H1 (cell line): ENCODE results near the gene SKAP1. TPM values are rescaled to one million over a fixed set of nuclear protein-coding genes. Genes with fewer than 3 reads are reported as not detected.

ENCODE experiments used
- CTCF ChIA-PET: fragments of 300-600 bp; sonication (Branson Sonifier 250); formaldehyde crosslinking; loops from one replicate; lab custom pipeline; 2021; ENCODE audit not compliant: partially characterized antibody; lab: Charles Lee
- POLR2A ChIA-PET: fragments of 300-600 bp; sonication (Branson Sonifier 250); formaldehyde crosslinking; loops from one replicate; lab custom pipeline; 2021; ENCODE audit warnings: inconsistent platforms; ENCODE audit not compliant: partially characterized antibody; lab: Charles Lee
- DNase-seq, 2 experiments: peaks; one replicate each; pipeline versions ENCODE4 v3.0.0 to v3.0.0-alpha.2; 2010 to 2022; ENCODE audit warnings: low spot score in 2 of 2, low read depth in 1 of 2, mixed read lengths in 1 of 2
- FAIRE-seq: peaks from 2 replicates; lab custom pipeline; 2011; peaks lifted over from hg19 to GRCh38; lab: Jason Lieb, UNC
- H2AFZ ChIP-seq: 2 replicates; pipeline ENCODE4 v1.8.1; 2012; ENCODE audit warnings: low read length, inconsistent platforms
- H2AK5ac ChIP-seq: 2 replicates; pipeline ENCODE4 v1.6.1; 2013; ENCODE audit warnings: low read depth, low read length
- H2BK120ac ChIP-seq: replicated peaks from 2 replicates; pipeline ENCODE3; 2013; ENCODE audit warnings: low read depth, low read length, inconsistent platforms
- H2BK12ac ChIP-seq: 2 replicates; pipeline ENCODE4 v1.6.1; 2013; ENCODE audit warnings: low read depth, low read length
- H2BK15ac ChIP-seq: 2 replicates; pipeline ENCODE4 v1.6.1; 2013; ENCODE audit warnings: low read length
- H2BK20ac ChIP-seq: 2 replicates; pipeline ENCODE4 v1.6.1; 2013; ENCODE audit warnings: low read length
- H2BK5ac ChIP-seq: 2 replicates; pipeline ENCODE4 v1.6.1; 2013; ENCODE audit warnings: low read depth, low read length
- H3K14ac ChIP-seq: 2 replicates; pipeline ENCODE4 v1.6.1; 2013; ENCODE audit warnings: inconsistent platforms; ENCODE audit not compliant: insufficient read length
- H3K18ac ChIP-seq: 2 replicates; pipeline ENCODE4 v1.6.1; 2013; ENCODE audit warnings: low read length; ENCODE audit errors: extremely low read depth
- H3K23ac ChIP-seq: 2 replicates; pipeline ENCODE4 v1.6.1; 2013; ENCODE audit warnings: inconsistent platforms; ENCODE audit not compliant: insufficient read length
- H3K23me2 ChIP-seq: 2 replicates; pipeline ENCODE4 v1.6.1; 2013; ENCODE audit warnings: low read depth, low read length
- H3K27ac ChIP-seq: 2 replicates; pipeline ENCODE4 v1.6.1; 2011; ENCODE audit warnings: low read depth, low read length, inconsistent platforms
- H3K27me3 ChIP-seq, 4 experiments: replicated peaks in 1 of 4; 1 replicate in 1 of 4; 2 replicates in 3 of 4; pipeline versions ENCODE4 v1.6.1 to v1.8.1; 2011 to 2013; ENCODE audit warnings: low read length in 3 of 4, mild to moderate bottlenecking in 3 of 4, inconsistent platforms in 2 of 4, mixed read lengths in 2 of 4, moderate library complexity in 1 of 4; ENCODE audit not compliant: control insufficient read depth in 3 of 4, insufficient read depth in 3 of 4; ENCODE audit errors: extremely low read depth in 1 of 4
- H3K36me3 ChIP-seq, 4 experiments: 2 replicates each; pipeline versions ENCODE4 v1.6.1 to v1.8.1; 2011 to 2013; ENCODE audit warnings: mild to moderate bottlenecking in 4 of 4, low read length in 3 of 4, moderate library complexity in 2 of 4, control low read depth in 1 of 4, inconsistent platforms in 1 of 4; ENCODE audit not compliant: insufficient read depth in 4 of 4, control insufficient read depth in 2 of 4
- H3K4ac ChIP-seq: replicated peaks from 2 replicates; pipeline ENCODE3; 2013; ENCODE audit warnings: low read length, low read depth, mixed read lengths, inconsistent platforms; ENCODE audit not compliant: insufficient read length
- H3K4me1 ChIP-seq, 4 experiments: replicated peaks in 1 of 4; 1 replicate in 1 of 4; 2 replicates in 3 of 4; pipeline versions ENCODE4 v1.6.1 to v1.8.1; 2011 to 2013; ENCODE audit warnings: low read length in 3 of 4, inconsistent platforms in 2 of 4, mixed read lengths in 1 of 4; ENCODE audit not compliant: insufficient read depth in 4 of 4, control insufficient read depth in 3 of 4
- H3K4me2 ChIP-seq, 2 experiments: 2 replicates each; pipeline versions ENCODE4 v1.6.1 to v1.8.1; 2011 to 2013; ENCODE audit warnings: low read depth in 2 of 2, low read length in 2 of 2, control low read depth in 1 of 2, inconsistent platforms in 1 of 2, mild to moderate bottlenecking in 1 of 2; ENCODE audit not compliant: insufficient read depth in 1 of 2
- H3K4me3 ChIP-seq, 4 experiments: fragments of 200-600, 300-600 bp in 1 of 4; sonication (generic), shearing (Covaris generic), sonication (Bioruptor Twin) in 1 of 4; 2 replicates each; pipeline versions ENCODE4 v1.5.1 to v1.8.1; 2011 to 2016; ENCODE audit warnings: low read length in 4 of 4, low read depth in 3 of 4, control low read depth in 2 of 4, inconsistent platforms in 2 of 4, mild to moderate bottlenecking in 2 of 4, mixed read lengths in 1 of 4, moderate library complexity in 1 of 4; ENCODE audit not compliant: insufficient read depth in 2 of 4; ENCODE audit errors: extremely low read depth in 1 of 4
- H3K56ac ChIP-seq: replicated peaks from 2 replicates; pipeline ENCODE3; 2013; ENCODE audit warnings: low read depth, mild to moderate bottlenecking, mixed read lengths, low read length, inconsistent platforms; ENCODE audit not compliant: insufficient read length
- H3K79me1 ChIP-seq: 2 replicates; pipeline ENCODE4 v1.6.1; 2013; ENCODE audit warnings: low read depth, low read length, control low read depth
- H3K79me2 ChIP-seq, 2 experiments: 2 replicates each; pipeline versions ENCODE4 v1.6.1 to v1.8.1; 2012 to 2013; ENCODE audit warnings: low read length in 2 of 2, mild to moderate bottlenecking in 2 of 2, inconsistent platforms in 1 of 2; ENCODE audit not compliant: insufficient read depth in 2 of 2, control insufficient read depth in 1 of 2
- H3K9ac ChIP-seq, 4 experiments: replicated peaks in 1 of 4; 1 replicate in 1 of 4; 2 replicates in 3 of 4; pipeline versions ENCODE4 v1.6.1 to v1.8.1; 2011 to 2013; ENCODE audit warnings: low read depth in 3 of 4, low read length in 3 of 4, control low read depth in 2 of 4, mild to moderate bottlenecking in 2 of 4, moderate library complexity in 2 of 4, inconsistent platforms in 1 of 4; ENCODE audit errors: extremely low read depth in 1 of 4
- H3K9me3 ChIP-seq, 2 experiments: 2 replicates each; pipeline versions ENCODE4 v1.6.1 to v1.8.1; 2012 to 2013; ENCODE audit warnings: mild to moderate bottlenecking in 2 of 2, moderate library complexity in 2 of 2, control low read depth in 1 of 2, inconsistent platforms in 1 of 2, low read depth in 1 of 2, low read length in 1 of 2, mixed read lengths in 1 of 2; ENCODE audit not compliant: insufficient read depth in 2 of 2
- H4K20me1 ChIP-seq, 2 experiments: replicated peaks in 1 of 2; 2 replicates each; pipeline versions ENCODE3 to v1.8.1; 2011 to 2013; ENCODE audit warnings: inconsistent platforms in 2 of 2, low read length in 2 of 2, mild to moderate bottlenecking in 1 of 2; ENCODE audit not compliant: insufficient read depth in 2 of 2, control insufficient read depth in 1 of 2
- H4K5ac ChIP-seq: 2 replicates; pipeline ENCODE4 v1.6.1; 2013; ENCODE audit warnings: low read length, low read depth, mixed read lengths, inconsistent platforms; ENCODE audit not compliant: insufficient read length
- H4K8ac ChIP-seq: 2 replicates; pipeline ENCODE4 v1.8.0; 2013; ENCODE audit warnings: mild to moderate bottlenecking, moderate library complexity, low read length, inconsistent platforms; ENCODE audit not compliant: insufficient read depth; ENCODE audit errors: extremely low read depth
- H4K91ac ChIP-seq: replicated peaks from 2 replicates; pipeline ENCODE3; 2013; ENCODE audit warnings: low read length, mixed read lengths, inconsistent platforms; ENCODE audit not compliant: insufficient read length
- BACH1 ChIP-seq: IDR thresholded peaks from 2 replicates; pipeline ENCODE4 v1.6.1; 2012; ENCODE audit warnings: low read length, improper control_type of control experiment
- CBX8 ChIP-seq: fragments of 300-800, 300-1000 bp; sonication (generic); IDR thresholded peaks from 2 replicates; pipeline ENCODE4 v1.7.1; 2016; ENCODE audit warnings: low read depth, low read length, borderline replicate concordance
- CHD1 ChIP-seq: IDR thresholded peaks from 2 replicates; pipeline ENCODE4 v1.6.1; 2012; ENCODE audit warnings: low read depth, low read length, improper control_type of control experiment
- CHD2 ChIP-seq: IDR thresholded peaks from 2 replicates; pipeline ENCODE4 v1.6.1; 2012; ENCODE audit warnings: low read length, improper control_type of control experiment
- EGR1 ChIP-seq: IDR thresholded peaks from 2 replicates; pipeline ENCODE4 v1.6.1; 2011; ENCODE audit warnings: low read depth, low read length, borderline replicate concordance
- EZH2 ChIP-seq: fragments of 200-600 bp; sonication (generic); IDR thresholded peaks from 2 replicates; pipeline ENCODE4 v1.7.1; 2012; ENCODE audit warnings: low read depth, mild to moderate bottlenecking, moderate library complexity, low read length, inconsistent platforms; ENCODE audit not compliant: severe bottlenecking
- FOSL1 ChIP-seq: IDR thresholded peaks from 2 replicates; pipeline ENCODE4 v1.6.1; 2011; ENCODE audit warnings: mild to moderate bottlenecking, low read depth, low read length, moderate library complexity; ENCODE audit not compliant: insufficient read depth
- MAFK ChIP-seq: IDR thresholded peaks from 2 replicates; pipeline ENCODE4 v1.6.1; 2012; ENCODE audit warnings: low read depth, mild to moderate bottlenecking, improper control_type of control experiment, low read length
- PHF8 ChIP-seq: fragments of 200-600 bp; sonication (generic); conservative IDR thresholded peaks from 2 replicates; pipeline ENCODE4 v1.7.1; 2012; ENCODE audit warnings: low read depth, mild to moderate bottlenecking, inconsistent platforms, low read length, moderate library complexity
- RNF2 ChIP-seq: fragments of 200-900, 300-1000 bp; sonication (generic); IDR thresholded peaks from 2 replicates; pipeline ENCODE4 v1.7.1; 2016; ENCODE audit warnings: borderline replicate concordance, low read depth, mild to moderate bottlenecking, antibody characterized with exemption, low read length; ENCODE audit not compliant: poor library complexity, severe bottlenecking; ENCODE audit errors: missing control alignments
- TAF1 ChIP-seq: IDR thresholded peaks from 2 replicates; pipeline ENCODE4 v1.6.1; 2011; ENCODE audit warnings: mild to moderate bottlenecking, low read depth, low read length
- polyA plus RNA-seq, 7 experiments: library from polyadenylated mRNA; depleted of rRNA in 3 of 7; stranded (reverse) in 5 of 7; unstranded in 2 of 7; fragments of >200 nt in 5 of 7; fragments of 200-250 nt in 2 of 7; gene quantifications; 1 replicate in 5 of 7; 2 replicates in 1 of 7; 4 replicates in 1 of 7; pipeline versions ENCODE4 v1.2.1 to v1.2.3, GENCODE V29; 2011 to 2013; ENCODE audit warnings: missing spikeins in 2 of 7, mixed read lengths in 2 of 7
- total RNA-seq: library from RNA; stranded (reverse); fragmentation: NEBNext Ultra II Directional; extraction: Animal tissue kit (Norgen Biotek cat#: 25700); gene quantifications from 2 replicates; pipeline ENCODE4 v1.2.1, GENCODE V29; 2021
- TF ChIP-seq, protein P1 (sequence below), 3 experiments: IDR thresholded peaks; 1 replicate in 2 of 3; 2 replicates in 1 of 3; pipeline versions ENCODE4 v1.5.1 to v1.6.1; 2011; ENCODE audit warnings: low read length in 3 of 3, mild to moderate bottlenecking in 3 of 3, inconsistent platforms in 2 of 3, low read depth in 1 of 3, moderate library complexity in 1 of 3; ENCODE audit not compliant: insufficient read depth in 1 of 3; ENCODE audit errors: control extremely low read depth in 1 of 3

SKAP1 gene
- total and polyA plus RNA-seq, 2 of the 8 experiments (the other 6 are each of a cell fraction or from before 2014, with no cell fraction given), result not detected

DNA sequence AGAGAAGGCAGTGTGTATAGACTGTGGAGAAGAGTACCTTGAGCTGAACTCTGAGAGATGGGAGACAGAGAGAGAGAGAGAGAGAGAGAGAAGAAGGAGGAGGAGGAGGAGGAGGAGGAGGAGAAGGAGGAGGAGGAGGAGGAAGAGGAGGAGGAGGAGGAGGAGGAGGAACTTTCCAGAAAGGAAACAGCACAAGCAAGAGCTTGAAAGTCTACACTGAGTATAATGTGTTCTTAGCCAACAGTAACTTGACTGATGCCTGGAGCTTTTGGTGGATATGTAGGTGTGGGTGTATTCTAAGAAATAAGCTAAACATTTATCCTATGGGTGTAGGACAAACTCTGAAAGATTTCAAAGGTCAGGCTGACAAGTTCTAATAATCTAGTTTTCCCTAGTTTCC is 206.1 kb downstream of the SKAP1 start:
- no peaks in the 10 kb centered on the region for H3K79me2 ChIP-seq
- no peaks in the 10 kb centered on the region for H3K79me1 ChIP-seq
- H3K9me3 ChIP-seq, result no peaks in the 10 kb centered on the region
- no peak overlapping the region for H2AK5ac ChIP-seq
- H3K9ac ChIP-seq, result no peak overlapping the region
- no peak overlapping the region for H3K56ac ChIP-seq
- no peak overlapping the region for H3K4me2 ChIP-seq
- H2BK120ac ChIP-seq, result no peak overlapping the region
- H3K4me3 ChIP-seq, result no peak overlapping the region
- H3K36me3 ChIP-seq, result no peaks in the 10 kb centered on the region
- peaks cover 0 to 7% (median 3%) of the 10 kb centered on the region in 4 experiments; a peak in 3 of 7 replicates for H3K4me1 ChIP-seq
- H4K8ac ChIP-seq, result no peak overlapping the region
- FAIRE-seq (no peak), DNase-seq (no peak)
- POLR2A ChIA-PET, result no interaction called here
- H3K14ac ChIP-seq, result no peak overlapping the region
- H3K27me3 ChIP-seq, result peaks cover 0 to 2% (median 0%) of the 10 kb centered on the region in 4 experiments; a peak in 2 of 7 replicates
- H4K5ac ChIP-seq, result no peak overlapping the region
- no peak overlapping the region for H3K4ac ChIP-seq
- H4K91ac ChIP-seq, result no peak overlapping the region
- no peaks in the 10 kb centered on the region for H3K23me2 ChIP-seq
- H2BK15ac ChIP-seq, result no peak overlapping the region
- no peak overlapping the region for H2BK12ac ChIP-seq
- CTCF ChIA-PET, result interaction anchor here (0.6 to 1.9 kb wide), 9 partner anchors 8 to 188 kb away, joined by 3 to 7 read pairs (median 3); no protein-coding TSS in a partner anchor
- H3K18ac ChIP-seq, result no peak overlapping the region
- no peak overlapping the region for H3K27ac ChIP-seq
- H2AFZ ChIP-seq, result no peak overlapping the region
- no peaks in the 10 kb centered on the region for H4K20me1 ChIP-seq
- no peak overlapping the region for H2BK5ac ChIP-seq
- H2BK20ac ChIP-seq, result no peak overlapping the region
- no peak overlapping the region for H3K23ac ChIP-seq
- TF ChIP-seq CHD2 (no peak), BACH1 (no peak), MAFK (no peak), EGR1 (no peak), EZH2 (no peak), TAF1 (no peak), CHD1 (no peak), CBX8 (no peak), PHF8 (no peak), FOSL1 (no peak), RNF2 (no peak)
- TF ChIP-seq, protein P1, sequence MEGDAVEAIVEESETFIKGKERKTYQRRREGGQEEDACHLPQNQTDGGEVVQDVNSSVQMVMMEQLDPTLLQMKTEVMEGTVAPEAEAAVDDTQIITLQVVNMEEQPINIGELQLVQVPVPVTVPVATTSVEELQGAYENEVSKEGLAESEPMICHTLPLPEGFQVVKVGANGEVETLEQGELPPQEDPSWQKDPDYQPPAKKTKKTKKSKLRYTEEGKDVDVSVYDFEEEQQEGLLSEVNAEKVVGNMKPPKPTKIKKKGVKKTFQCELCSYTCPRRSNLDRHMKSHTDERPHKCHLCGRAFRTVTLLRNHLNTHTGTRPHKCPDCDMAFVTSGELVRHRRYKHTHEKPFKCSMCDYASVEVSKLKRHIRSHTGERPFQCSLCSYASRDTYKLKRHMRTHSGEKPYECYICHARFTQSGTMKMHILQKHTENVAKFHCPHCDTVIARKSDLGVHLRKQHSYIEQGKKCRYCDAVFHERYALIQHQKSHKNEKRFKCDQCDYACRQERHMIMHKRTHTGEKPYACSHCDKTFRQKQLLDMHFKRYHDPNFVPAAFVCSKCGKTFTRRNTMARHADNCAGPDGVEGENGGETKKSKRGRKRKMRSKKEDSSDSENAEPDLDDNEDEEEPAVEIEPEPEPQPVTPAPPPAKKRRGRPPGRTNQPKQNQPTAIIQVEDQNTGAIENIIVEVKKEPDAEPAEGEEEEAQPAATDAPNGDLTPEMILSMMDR (IDR thresholded peaks at IDR 0.05; ENCODE audit: control extremely low read depth in 1 of 3, insufficient read depth in 1 of 3, low read depth in 1 of 3, low read length in 3 of 3), result no peak
